OCI-LY3 (cell line): Measurements from ENCODE around the gene SCARB2.

Experiments used
- EZH2phosphoT487 ChIP-seq: fragments of 200-600 bp; shearing (Covaris generic); IDR thresholded peaks from 2 replicates; pipeline ENCODE4 v1.6.1; 2018; ENCODE audit warnings: antibody characterized with exemption, mixed run types, low read depth
- TF ChIP-seq, protein P1 (sequence below): fragments of 200-600, 300-600 bp; sonication (generic); IDR thresholded peaks from 2 replicates; pipeline ENCODE4 v1.5.1; 2014; ENCODE audit warnings: antibody characterized with exemption, low read length, low read depth

DNA sequence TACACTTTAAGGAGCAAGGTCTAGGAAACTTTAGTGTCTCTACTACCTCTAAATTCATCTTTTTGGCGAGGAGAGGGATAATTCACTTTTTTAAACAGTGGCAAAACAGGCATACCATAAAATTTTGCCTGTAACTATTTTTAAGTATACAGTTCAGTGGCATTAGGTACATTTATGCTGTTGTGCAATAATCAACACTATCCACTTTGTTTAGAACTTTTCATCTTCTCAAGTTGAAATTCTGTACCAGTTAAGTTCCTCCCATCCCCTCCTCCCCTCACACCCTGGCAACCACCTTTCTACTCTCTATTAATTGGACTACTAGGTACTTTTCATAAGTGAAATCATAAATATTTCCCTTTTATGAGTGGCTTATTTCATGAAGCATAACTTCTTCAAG lies 96.8 kb downstream of the SCARB2 start:
- TF ChIP-seq, protein P1, sequence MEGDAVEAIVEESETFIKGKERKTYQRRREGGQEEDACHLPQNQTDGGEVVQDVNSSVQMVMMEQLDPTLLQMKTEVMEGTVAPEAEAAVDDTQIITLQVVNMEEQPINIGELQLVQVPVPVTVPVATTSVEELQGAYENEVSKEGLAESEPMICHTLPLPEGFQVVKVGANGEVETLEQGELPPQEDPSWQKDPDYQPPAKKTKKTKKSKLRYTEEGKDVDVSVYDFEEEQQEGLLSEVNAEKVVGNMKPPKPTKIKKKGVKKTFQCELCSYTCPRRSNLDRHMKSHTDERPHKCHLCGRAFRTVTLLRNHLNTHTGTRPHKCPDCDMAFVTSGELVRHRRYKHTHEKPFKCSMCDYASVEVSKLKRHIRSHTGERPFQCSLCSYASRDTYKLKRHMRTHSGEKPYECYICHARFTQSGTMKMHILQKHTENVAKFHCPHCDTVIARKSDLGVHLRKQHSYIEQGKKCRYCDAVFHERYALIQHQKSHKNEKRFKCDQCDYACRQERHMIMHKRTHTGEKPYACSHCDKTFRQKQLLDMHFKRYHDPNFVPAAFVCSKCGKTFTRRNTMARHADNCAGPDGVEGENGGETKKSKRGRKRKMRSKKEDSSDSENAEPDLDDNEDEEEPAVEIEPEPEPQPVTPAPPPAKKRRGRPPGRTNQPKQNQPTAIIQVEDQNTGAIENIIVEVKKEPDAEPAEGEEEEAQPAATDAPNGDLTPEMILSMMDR, result no peak
- TF ChIP-seq EZH2phosphoT487, result no peak
